Suprapubic skin (tissue), 4 donors: Measurements from ENCODE around the gene GSTO1. TPM values are rescaled to one million over a fixed set of nuclear protein-coding genes. Genes with fewer than 3 reads are reported as not detected.

Source experiments
- DNase-seq, 2 donors: peaks; one replicate each; pipeline ENCODE4 v3.0.0-alpha.2; 2019; ENCODE audit warnings: low spot score in 2 of 2
- H3K27ac ChIP-seq: fragments of 200-600 bp; sonication (generic); one replicate; pipeline ENCODE4 v1.5.1; 2019
- H3K27me3 ChIP-seq: fragments of 200-600 bp; sonication (generic); one replicate; pipeline ENCODE4 v1.5.1; 2019
- H3K36me3 ChIP-seq: fragments of 200-600 bp; sonication (generic); one replicate; pipeline ENCODE4 v1.5.1; 2019
- H3K4me1 ChIP-seq: fragments of 200-600 bp; sonication (generic); one replicate; pipeline ENCODE4 v1.5.1; 2019
- H3K4me3 ChIP-seq: fragments of 200-600 bp; sonication (generic); one replicate; pipeline ENCODE4 v1.5.1; 2019; ENCODE audit warnings: mild to moderate bottlenecking
- H3K9me3 ChIP-seq: fragments of 200-600 bp; sonication (generic); one replicate; pipeline ENCODE4 v1.5.1; 2019
- EP300 ChIP-seq: sonication (generic); formaldehyde crosslinking; IDR thresholded peaks from one replicate; pipeline ENCODE4 v1.6.1; 2017; ENCODE audit warnings: antibody characterized with exemption
- POLR2A ChIP-seq, 2 donors: fragments of 450-650 bp; IDR thresholded peaks; one replicate each; pipeline ENCODE4 v1.6.1; 2017; ENCODE audit warnings: antibody characterized with exemption in 2 of 2, mild to moderate bottlenecking in 2 of 2, moderate library complexity in 2 of 2
- POLR2AphosphoS5 ChIP-seq, 3 donors: sonication (generic); formaldehyde crosslinking; IDR thresholded peaks; one replicate each; pipeline ENCODE4 v1.6.1; 2017; ENCODE audit warnings: antibody characterized with exemption in 3 of 3
- WGBS: methylation state at CpG from one replicate; pipeline ENCODE4 v1.1.5; 2018; 5-methylcytosine and 5-hydroxymethylcytosine counted together
- total RNA-seq, 4 donors: library from RNA; depleted of rRNA; stranded (reverse); fragments of >200 nt; gene quantifications; one replicate each; pipeline ENCODE4 v1.1.0, GENCODE V29; 2016
- TF ChIP-seq, protein P1 (sequence below), 2 donors: fragments of 200-600 bp in 1 of 2; fragments of 450-650 bp in 1 of 2; sonication (generic) in 1 of 2; IDR thresholded peaks; one replicate each; pipeline ENCODE4 v1.5.1; 2016 to 2019; ENCODE audit warnings: antibody characterized with exemption in 2 of 2, mild to moderate bottlenecking in 1 of 2, moderate library complexity in 1 of 2

GSTO1 gene
- total RNA-seq, 4 donors from 2014 or later: 38.2 to 61.4 (median 56.7) TPM

- peaks cover 42% of the 10 kb centered on the region for H3K36me3 ChIP-seq
Observed at GRCh38 chr10:104309980-104310978, 55.6 kb downstream of the GSTO1 start.

DNA sequence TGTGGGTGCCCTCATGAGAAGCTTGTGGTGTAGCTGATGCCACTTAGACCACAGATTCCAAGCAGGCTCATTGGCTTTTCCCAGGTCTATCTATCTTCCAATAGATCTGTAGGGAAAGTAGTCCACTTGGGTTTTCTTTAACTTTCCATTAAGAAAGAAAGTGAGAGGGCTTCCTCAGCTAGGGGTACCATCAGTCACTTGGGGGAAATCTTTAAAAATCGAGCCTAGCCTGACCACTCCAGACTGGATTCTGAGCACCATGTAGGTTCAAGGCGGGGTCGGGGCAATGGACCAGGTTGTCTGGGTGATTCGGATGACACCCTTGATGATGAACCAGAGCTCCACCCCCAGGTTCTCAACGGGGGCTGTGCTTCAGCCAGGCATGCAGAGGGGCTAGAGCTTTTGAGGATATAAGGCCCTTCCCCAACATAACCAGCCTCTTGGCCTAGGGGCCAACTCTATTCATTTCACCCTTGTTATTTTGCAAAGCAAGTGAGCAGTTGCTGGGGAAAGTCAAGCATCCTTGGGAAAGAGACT is 56.6 kb downstream of the GSTO1 start:
- no peaks in the 10 kb centered on the region for H3K27me3 ChIP-seq
- DNase-seq: peak in 1 of 2 donors; percentile 77
- no peak for TF ChIP-seq EP300
- TF ChIP-seq POLR2AphosphoS5 (IDR thresholded peaks at IDR 0.05): no peak
- TF ChIP-seq, protein P1, sequence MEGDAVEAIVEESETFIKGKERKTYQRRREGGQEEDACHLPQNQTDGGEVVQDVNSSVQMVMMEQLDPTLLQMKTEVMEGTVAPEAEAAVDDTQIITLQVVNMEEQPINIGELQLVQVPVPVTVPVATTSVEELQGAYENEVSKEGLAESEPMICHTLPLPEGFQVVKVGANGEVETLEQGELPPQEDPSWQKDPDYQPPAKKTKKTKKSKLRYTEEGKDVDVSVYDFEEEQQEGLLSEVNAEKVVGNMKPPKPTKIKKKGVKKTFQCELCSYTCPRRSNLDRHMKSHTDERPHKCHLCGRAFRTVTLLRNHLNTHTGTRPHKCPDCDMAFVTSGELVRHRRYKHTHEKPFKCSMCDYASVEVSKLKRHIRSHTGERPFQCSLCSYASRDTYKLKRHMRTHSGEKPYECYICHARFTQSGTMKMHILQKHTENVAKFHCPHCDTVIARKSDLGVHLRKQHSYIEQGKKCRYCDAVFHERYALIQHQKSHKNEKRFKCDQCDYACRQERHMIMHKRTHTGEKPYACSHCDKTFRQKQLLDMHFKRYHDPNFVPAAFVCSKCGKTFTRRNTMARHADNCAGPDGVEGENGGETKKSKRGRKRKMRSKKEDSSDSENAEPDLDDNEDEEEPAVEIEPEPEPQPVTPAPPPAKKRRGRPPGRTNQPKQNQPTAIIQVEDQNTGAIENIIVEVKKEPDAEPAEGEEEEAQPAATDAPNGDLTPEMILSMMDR (IDR thresholded peaks at IDR 0.05): no peak
- no peak for TF ChIP-seq POLR2A (IDR thresholded peaks at IDR 0.05)
- H3K4me3 ChIP-seq: no peak overlapping the region
- H3K36me3 ChIP-seq: peaks cover 49% of the 10 kb centered on the region
- H3K4me1 ChIP-seq: peaks cover 22% of the 10 kb centered on the region
- H3K9me3 ChIP-seq: no peaks in the 10 kb centered on the region
- no peak overlapping the region for H3K27ac ChIP-seq
- 80% methylated on average over 5 of the region's 5 CpGs for WGBS

More at GRCh38 chr10:104309980-104310978, 55.6 kb downstream of the GSTO1 start:
- H3K4me3 ChIP-seq: no peak overlapping the region
- DNase-seq: peak; percentile 73 to 79
- TF ChIP-seq, protein P1 (IDR thresholded peaks at IDR 0.05): no peak
- TF ChIP-seq POLR2AphosphoS5 (IDR thresholded peaks at IDR 0.05): peak in 2 of 3 donors; percentile 25 to 27
- no peaks in the 10 kb centered on the region for H3K27me3 ChIP-seq
- H3K9me3 ChIP-seq: no peaks in the 10 kb centered on the region
- H3K27ac ChIP-seq: peak overlapping the region; percentile 18
- 68% methylated on average over 13 of the region's 15 CpGs for WGBS
- peaks cover 28% of the 10 kb centered on the region for H3K4me1 ChIP-seq

DNA sequence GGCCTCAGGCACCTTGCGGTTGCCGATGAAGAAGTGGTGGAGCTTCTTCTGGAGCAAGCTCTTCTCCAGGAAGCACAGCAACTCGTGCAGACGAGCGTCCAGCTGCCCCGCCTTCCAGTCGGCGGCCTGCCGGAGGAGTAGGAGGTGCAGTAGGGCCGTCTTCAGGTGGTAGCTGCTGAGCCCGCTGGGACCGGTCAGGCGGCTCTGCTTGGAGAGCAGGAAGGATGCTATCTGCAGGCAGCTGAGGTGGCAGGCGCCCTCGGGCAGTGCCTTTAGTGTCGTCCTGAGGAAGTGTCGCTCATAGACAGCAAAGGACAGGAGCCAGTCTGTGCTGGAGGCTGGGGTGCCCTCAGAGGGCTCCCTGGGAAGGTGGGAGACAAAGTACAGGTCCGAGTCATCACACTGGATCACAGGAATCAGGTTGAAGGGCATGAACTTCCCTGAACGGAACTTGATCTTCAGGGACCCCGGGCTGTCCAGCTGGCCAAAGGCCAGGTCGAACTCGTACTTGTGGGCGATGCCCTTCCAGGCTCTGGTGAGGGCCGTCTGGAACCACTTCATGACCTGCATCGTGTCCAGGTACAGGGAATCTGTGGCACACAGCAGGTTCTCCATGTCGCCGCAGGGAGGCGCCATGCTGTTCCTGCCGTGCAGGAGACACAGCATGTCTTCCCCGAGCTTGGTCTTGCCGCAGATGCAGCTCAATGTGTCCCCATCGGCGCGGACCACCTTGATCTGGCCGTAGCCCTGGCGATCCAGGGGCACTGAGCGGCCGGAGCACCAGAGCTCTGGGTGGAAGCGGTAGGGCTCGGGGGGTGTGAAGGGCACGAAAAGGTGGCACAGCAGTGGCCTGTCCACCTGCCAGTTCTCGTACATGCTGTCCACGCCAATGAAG is 60.1 kb downstream of the GSTO1 start:
- Histone ChIP-seq H3K9me3 (no peaks in the 10 kb centered on the region), H3K4me3 (no peak overlapping the region), H3K4me1 (peaks cover 51% of the 10 kb centered on the region), H3K27me3 (no peaks in the 10 kb centered on the region), H3K36me3 (peaks cover 49% of the 10 kb centered on the region), H3K27ac (no peak overlapping the region)
- 95% methylated on average over 13 of the region's 43 CpGs for WGBS
- no peak for TF ChIP-seq POLR2A (IDR thresholded peaks at IDR 0.05)
- no peak for TF ChIP-seq POLR2AphosphoS5 (IDR thresholded peaks at IDR 0.05)
- TF ChIP-seq EP300: no peak
- TF ChIP-seq, protein P1 (IDR thresholded peaks at IDR 0.05): no peak
- peak in 1 of 2 donors; percentile 66 for DNase-seq

DNA sequence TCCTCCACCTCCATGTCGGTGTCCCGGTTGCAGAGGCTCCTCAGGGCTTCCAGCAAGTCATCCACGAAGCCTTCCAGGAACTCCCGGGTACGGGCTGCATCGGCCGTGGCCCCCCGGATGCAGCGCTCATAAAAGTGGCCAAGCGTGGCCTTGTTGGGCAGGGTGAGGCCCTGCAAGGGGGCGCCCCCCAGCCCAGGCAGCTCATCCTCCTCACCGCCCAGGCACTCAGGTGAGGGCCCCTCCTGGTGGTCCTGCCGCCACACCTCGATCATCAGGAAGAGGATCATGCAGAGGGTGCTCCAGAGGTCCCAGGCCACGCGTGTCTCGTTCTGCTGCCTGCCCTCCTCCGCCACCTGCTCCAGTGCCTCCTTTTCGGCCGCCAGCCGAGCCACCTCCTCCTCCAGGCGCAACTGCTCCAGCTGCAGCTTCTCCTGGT is 60.8 kb downstream of the GSTO1 start:
- WGBS: no CpG with 5 or more reads among the region's 22 CpGs
- Histone ChIP-seq H3K27ac (no peak overlapping the region), H3K4me3 (no peak overlapping the region), H3K4me1 (peaks cover 51% of the 10 kb centered on the region), H3K27me3 (no peaks in the 10 kb centered on the region), H3K9me3 (no peaks in the 10 kb centered on the region), H3K36me3 (peaks cover 47% of the 10 kb centered on the region)
- peak in 1 of 2 donors; percentile 66 for DNase-seq
- no peak for TF ChIP-seq POLR2AphosphoS5 (IDR thresholded peaks at IDR 0.05)
- TF ChIP-seq, protein P1 (IDR thresholded peaks at IDR 0.05): no peak
- TF ChIP-seq EP300: no peak
- TF ChIP-seq POLR2A (IDR thresholded peaks at IDR 0.05): no peak
